RPMI7951 (cell line): ENCODE data around the gene SLC25A39. TPM values are rescaled to one million over a fixed set of nuclear protein-coding genes. Genes with fewer than 3 reads are reported as not detected.
"Not testable (repeated sequence)": the region's sequence is repeated elsewhere in the genome, so short reads cannot be mapped to it uniquely, and the experiment has no call there.

Experiments
- DNase-seq: peaks from one replicate; pipeline ENCODE4 v3.0.0-alpha.2; 2012; ENCODE audit warnings: low read depth
- total RNA-seq: library from RNA; depleted of rRNA; stranded (reverse); fragments of >200 nt; shearing (Covaris generic); gene quantifications from 2 replicates; pipeline ENCODE4 v1.2.3, GENCODE V29; 2014; rRNA removed

SLC25A39 gene
- 85.1 and 87.4 TPM in 2 replicates for total RNA-seq

DNA sequence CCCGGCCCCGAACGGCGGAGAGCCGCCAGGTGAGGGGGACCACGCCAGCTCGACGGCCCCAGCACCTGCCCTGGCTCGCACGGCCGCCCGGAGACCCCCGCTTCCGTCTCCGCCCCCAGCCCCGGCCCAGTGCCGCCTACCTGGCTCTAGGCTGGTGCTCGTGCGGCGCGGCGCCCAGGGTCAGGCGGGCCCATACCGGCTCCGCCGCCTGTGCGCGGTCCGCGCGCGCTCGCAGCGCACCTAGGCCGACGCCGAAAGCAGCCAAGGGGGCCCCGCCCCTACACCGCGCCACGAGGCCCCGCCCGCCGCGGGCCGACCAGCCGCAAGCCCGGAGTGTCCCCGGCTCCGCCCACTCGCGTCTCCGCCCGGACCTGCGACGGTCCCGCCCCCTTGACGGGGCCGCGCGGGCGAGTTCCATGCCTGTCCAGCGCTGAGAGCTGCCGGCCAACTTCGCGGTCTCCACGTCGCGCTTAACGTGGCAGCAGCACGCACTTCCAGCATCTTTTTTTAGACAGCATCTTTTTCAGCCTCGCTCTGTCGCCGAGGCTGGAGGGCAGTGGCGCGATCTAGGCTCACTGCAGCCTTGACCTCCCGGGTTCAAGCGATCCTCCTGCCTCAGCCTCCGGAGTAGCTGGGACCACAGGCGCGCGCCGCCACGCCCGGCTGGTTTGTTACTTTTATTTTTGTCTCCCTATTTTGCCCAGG is at the start of gene SLC25A39:
Gene SLC25A39, minus strand, starts transcription at position 253 of the 705 bp plus-strand sequence. CDS start 1,261 bp downstream, outside the sequence.
- peak; percentile 88 for DNase-seq

DNA sequence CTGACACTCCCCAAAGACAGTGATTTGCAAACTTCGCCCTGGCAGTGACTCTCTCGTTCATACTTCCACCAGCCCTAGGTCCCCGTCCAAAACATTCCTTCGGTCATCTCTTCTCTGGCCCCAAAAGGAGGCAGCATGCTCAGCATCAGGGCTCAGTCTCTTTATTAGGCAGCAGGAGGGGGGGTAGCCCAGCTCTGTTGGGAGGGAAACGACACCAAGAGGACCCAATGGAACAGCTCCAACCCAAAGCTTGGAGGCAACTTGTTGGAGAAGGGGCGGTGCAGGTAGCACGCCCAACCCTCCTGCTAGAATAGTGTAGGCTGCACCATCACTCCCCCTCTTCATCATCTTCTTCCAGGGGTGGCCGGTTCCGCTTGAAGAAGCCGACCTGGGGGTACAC is 47.4 kb upstream of the SLC25A39 start:
- DNase-seq: no peak

GRCh38 chr17:44369414-44370023 is 44.9 kb upstream of the SLC25A39 start:
- DNase-seq: not testable (repeated sequence)

GRCh38 chr17:44368391-44369243 is 44.0 kb upstream of the SLC25A39 start:
- DNase-seq: not testable (repeated sequence)

- DNase-seq: no peak
These were observed 42.8 kb upstream of the SLC25A39 start for GRCh38 chr17:44367231-44367979.

- DNase-seq: not testable (repeated sequence)
These were observed 40.4 kb upstream of the SLC25A39 start for GRCh38 chr17:44365051-44365450.

GRCh38 chr17:44363613-44364159 is 39.1 kb upstream of the SLC25A39 start, which contains the start of gene FAM171A2:
Gene FAM171A2, minus strand, starts transcription at chr17:44363853. Its CDS starts 139 bp downstream, at chr17:44363714.
- DNase-seq: peak; percentile 44

- no peak for DNase-seq
These were observed 38.5 kb upstream of the SLC25A39 start for GRCh38 chr17:44362949-44363612.

DNA sequence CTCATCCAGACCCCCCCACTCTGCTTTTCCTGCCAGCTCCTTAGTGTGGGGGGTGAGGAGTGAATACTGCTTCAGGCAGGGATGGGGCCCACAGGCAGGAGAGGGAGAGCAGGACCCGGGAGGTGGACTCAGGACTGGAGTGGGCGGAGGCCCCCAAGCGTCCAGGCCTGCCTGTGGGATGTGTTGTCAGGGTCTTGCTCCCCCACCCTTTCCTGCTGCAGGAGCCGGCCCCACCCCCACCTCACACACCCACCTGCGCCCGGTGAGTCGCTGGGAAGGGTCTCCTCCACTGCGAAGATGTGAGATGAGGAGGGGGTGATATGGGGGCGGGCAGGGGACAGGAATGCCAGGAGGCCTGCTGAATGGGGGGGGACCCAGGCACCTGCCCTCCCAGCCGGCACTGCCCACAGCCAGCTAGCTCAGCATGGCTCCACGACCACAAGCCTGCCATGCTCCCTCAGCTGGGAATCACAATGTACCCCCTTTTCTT is 37.9 kb upstream of the SLC25A39 start:
- no peak for DNase-seq

GRCh38 chr17:44361292-44362260 is 37.0 kb upstream of the SLC25A39 start:
- DNase-seq: no peak

- DNase-seq: peak; percentile 39
These were observed 36.2 kb upstream of the SLC25A39 start for GRCh38 chr17:44360826-44361225.

DNA sequence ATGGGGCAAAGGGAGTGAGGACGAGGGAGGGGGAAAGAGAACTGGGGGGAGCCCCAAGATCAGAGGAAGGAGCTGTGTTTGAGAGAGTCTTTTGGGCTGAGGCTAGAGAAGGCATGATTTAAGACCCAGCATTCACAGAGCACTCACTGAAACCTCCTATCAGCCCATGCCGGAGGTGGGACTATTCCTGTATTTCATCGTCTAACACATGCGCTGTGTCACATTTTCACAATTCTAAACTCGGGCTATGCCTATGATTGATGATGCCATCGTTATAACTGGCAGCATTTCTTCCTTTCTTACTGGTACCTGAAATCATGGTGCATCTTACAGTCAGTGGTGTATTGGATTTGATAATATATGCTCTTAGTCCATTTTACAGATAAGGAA is 35.5 kb upstream of the SLC25A39 start:
- no peak for DNase-seq

GRCh38 chr17:44359458-44360143 is 35.0 kb upstream of the SLC25A39 start:
- DNase-seq: no peak

- no peak for DNase-seq
These were observed 34.4 kb upstream of the SLC25A39 start for GRCh38 chr17:44359006-44359405.

DNA sequence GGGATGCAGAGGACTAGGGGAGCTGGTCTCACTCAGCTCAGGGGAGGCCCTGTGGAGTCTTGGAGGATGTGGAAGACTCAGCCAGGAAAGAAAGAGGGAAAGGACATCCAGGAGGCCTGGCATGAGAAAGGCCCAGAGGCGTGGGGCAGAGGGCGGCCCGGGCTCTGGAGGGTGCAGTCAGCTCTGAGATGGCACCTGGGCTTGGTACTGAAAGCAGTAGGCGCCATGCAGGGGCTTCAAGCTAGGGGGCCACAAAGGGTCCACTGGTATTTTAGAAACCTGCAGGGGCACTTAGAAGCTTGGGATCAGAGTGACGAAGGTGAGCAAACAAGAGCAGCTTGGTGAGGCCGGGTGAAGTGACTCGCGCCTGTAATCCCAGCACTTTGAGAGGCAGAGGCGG is 33.4 kb upstream of the SLC25A39 start:
- DNase-seq: no peak

DNA sequence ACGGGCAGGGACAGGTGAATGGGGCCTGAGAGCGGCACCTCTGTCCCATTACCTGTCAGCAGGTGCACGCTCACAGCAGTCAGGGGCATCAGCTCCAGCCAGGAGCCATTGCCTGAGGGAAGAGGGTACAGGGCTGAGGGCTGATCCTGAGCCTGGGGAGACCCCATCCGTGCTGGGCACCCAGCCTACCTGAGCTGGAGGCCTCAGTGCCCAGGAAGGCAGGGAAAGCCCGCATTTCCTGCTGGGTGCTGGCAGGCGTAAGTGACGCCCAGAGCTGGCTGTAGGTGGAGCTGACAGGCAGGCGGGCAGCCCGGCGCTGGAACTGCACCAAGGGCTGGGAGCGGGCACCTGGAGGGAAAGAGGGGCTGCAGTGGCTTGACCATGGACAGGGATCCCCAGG is 31.6 kb upstream of the SLC25A39 start:
- no peak for DNase-seq

- DNase-seq: no peak
These were observed 31.0 kb upstream of the SLC25A39 start for GRCh38 chr17:44355642-44356099.
